Neural cell (in vitro differentiated cells): ENCODE results near the gene TREM1. TPM values are rescaled to one million over a fixed set of nuclear protein-coding genes. Genes with fewer than 3 reads are reported as not detected.

Source experiments
- H2AFZ ChIP-seq: fragments of 200-600, 300-800 bp; sonication (generic), shearing (Covaris generic); 2 replicates; pipeline ENCODE4 v1.6.0; 2014; ENCODE audit warnings: low read depth, mild to moderate bottlenecking, antibody characterized with exemption, low read length, moderate library complexity
- H3F3A ChIP-seq: fragments of 200-600 bp; shearing (Covaris generic); 2 replicates; pipeline ENCODE4 v1.6.1; 2016; ENCODE audit warnings: mild to moderate bottlenecking, moderate library complexity, mixed read lengths, antibody characterized with exemption, low read length; ENCODE audit not compliant: insufficient read depth, poor library complexity, severe bottlenecking
- H3K27ac ChIP-seq: fragments of 200-600, 300-800 bp; sonication (generic), shearing (Covaris generic); 2 replicates; pipeline ENCODE4 v1.5.1; 2014; ENCODE audit warnings: mild to moderate bottlenecking, low read length, moderate library complexity
- H3K27me3 ChIP-seq: fragments of 300-800, 200-600 bp; sonication (generic), shearing (Covaris generic); 2 replicates; pipeline ENCODE4 v1.6.0; 2014; ENCODE audit warnings: mild to moderate bottlenecking, low read depth, low read length, moderate library complexity; ENCODE audit not compliant: insufficient read depth
- H3K36me3 ChIP-seq: fragments of 300-800, 200-600 bp; sonication (generic), shearing (Covaris generic); 2 replicates; pipeline ENCODE4 v1.5.1; 2014; ENCODE audit warnings: mild to moderate bottlenecking, antibody characterized with exemption, low read length, moderate library complexity; ENCODE audit not compliant: insufficient read depth
- H3K4me2 ChIP-seq: fragments of 300-800, 200-600 bp; sonication (generic), shearing (Covaris generic); 2 replicates; pipeline ENCODE4 v1.6.0; 2014; ENCODE audit warnings: mild to moderate bottlenecking, low read length
- H3K4me3 ChIP-seq: fragments of 300-800, 200-600 bp; sonication (generic), shearing (Covaris generic); 2 replicates; pipeline ENCODE4 v1.5.1; 2014; ENCODE audit warnings: mild to moderate bottlenecking, low read length, moderate library complexity
- H3K79me2 ChIP-seq: fragments of 200-600 bp; shearing (Covaris generic); replicated peaks from 2 replicates; pipeline ENCODE4 v1.6.0; 2014; ENCODE audit warnings: mild to moderate bottlenecking, low read length, moderate library complexity; ENCODE audit not compliant: insufficient read depth
- H3K9ac ChIP-seq: fragments of 300-800, 200-600 bp; sonication (generic), shearing (Covaris generic); 2 replicates; pipeline ENCODE4 v1.6.1; 2016; ENCODE audit warnings: mild to moderate bottlenecking, low read length, mixed read lengths
- H3K9me2 ChIP-seq: fragments of 200-600 bp; shearing (Covaris generic); 2 replicates; pipeline ENCODE4 v1.6.1; 2016; ENCODE audit warnings: mild to moderate bottlenecking, low read length, mixed read lengths; ENCODE audit not compliant: insufficient read depth
- H3K9me3 ChIP-seq: fragments of 200-600, 300-800 bp; sonication (generic), shearing (Covaris generic); 2 replicates; pipeline ENCODE4 v1.6.1; 2016; ENCODE audit warnings: mild to moderate bottlenecking, mixed run types, low read length, moderate library complexity, mixed read lengths
- H4K20me1 ChIP-seq: fragments of 200-600 bp; shearing (Covaris generic); 2 replicates; pipeline ENCODE4 v1.6.1; 2016; ENCODE audit warnings: mild to moderate bottlenecking, mixed run types; ENCODE audit not compliant: insufficient read depth
- CTCF ChIP-seq: fragments of 450-650 bp; IDR thresholded peaks from 2 replicates; pipeline ENCODE4 v1.5.1; 2014; ENCODE audit warnings: antibody characterized with exemption, mild to moderate bottlenecking, moderate library complexity; ENCODE audit not compliant: poor library complexity, severe bottlenecking
- EP300 ChIP-seq: fragments of 450-650 bp; conservative IDR thresholded peaks from 2 replicates; pipeline ENCODE4 v1.6.1; 2014; ENCODE audit warnings: antibody characterized with exemption, mild to moderate bottlenecking, moderate library complexity; ENCODE audit not compliant: poor library complexity, severe bottlenecking
- EZH2 ChIP-seq: fragments of 200-600, 300-800 bp; shearing (Covaris generic), sonication (generic); IDR thresholded peaks from 2 replicates; pipeline ENCODE4 v1.6.1; 2014; ENCODE audit warnings: antibody characterized with exemption, low read length, borderline replicate concordance, mild to moderate bottlenecking; ENCODE audit not compliant: insufficient read depth, poor library complexity, severe bottlenecking
- MXI1 ChIP-seq: fragments of 450-650 bp; conservative IDR thresholded peaks from 2 replicates; pipeline ENCODE4 v1.6.1; 2014; ENCODE audit warnings: antibody characterized with exemption, mild to moderate bottlenecking; ENCODE audit not compliant: poor library complexity, severe bottlenecking
- POLR2AphosphoS5 ChIP-seq: IDR thresholded peaks from 2 replicates; pipeline ENCODE4 v1.6.1; 2012
- RAD21 ChIP-seq: fragments of 450-650 bp; conservative IDR thresholded peaks from 2 replicates; pipeline ENCODE4 v1.6.1; 2014; ENCODE audit warnings: antibody characterized with exemption, mild to moderate bottlenecking, moderate library complexity
- REST ChIP-seq: IDR thresholded peaks from 2 replicates; pipeline ENCODE4 v1.6.1; 2012; ENCODE audit warnings: borderline replicate concordance
- SMC3 ChIP-seq: fragments of 450-650 bp; conservative IDR thresholded peaks from 2 replicates; pipeline ENCODE4 v1.6.1; 2014; ENCODE audit warnings: antibody characterized with exemption, mild to moderate bottlenecking, moderate library complexity; ENCODE audit not compliant: poor library complexity
- TAF1 ChIP-seq: IDR thresholded peaks from 2 replicates; pipeline ENCODE4 v1.6.1; 2012; ENCODE audit warnings: low read depth
- polyA plus RNA-seq: library from polyadenylated mRNA; depleted of rRNA; stranded (reverse); fragments of >200 nt; gene quantifications from 2 replicates; pipeline ENCODE4 v1.2.3, GENCODE V29; 2014

The TREM1 gene
- polyA plus RNA-seq, 1 donor from 2014 or later = not detected

GRCh38 chr6:41327177-41327576 lies 40.7 kb upstream of the TREM1 start:
- no peak overlapping the region for H3K4me3 ChIP-seq
- H3K9me2 ChIP-seq = no peaks in the 10 kb centered on the region
- H3K79me2 ChIP-seq = no peaks in the 10 kb centered on the region
- no peak for TF ChIP-seq RAD21
- TF ChIP-seq MXI1 = no peak
- no peak for TF ChIP-seq CTCF
- H3K36me3 ChIP-seq = no peaks in the 10 kb centered on the region
- H3F3A ChIP-seq = no peaks in the 10 kb centered on the region
- H3K9me3 ChIP-seq = no peaks in the 10 kb centered on the region
- no peak overlapping the region for H3K9ac ChIP-seq
- no peak overlapping the region for H3K27ac ChIP-seq
- H2AFZ ChIP-seq = no peak overlapping the region
- no peaks in the 10 kb centered on the region for H4K20me1 ChIP-seq
- no peak overlapping the region for H3K4me2 ChIP-seq
- no peaks in the 10 kb centered on the region for H3K27me3 ChIP-seq

GRCh38 chr6:41326092-41326491 lies 39.6 kb upstream of the TREM1 start:
- H3K27ac ChIP-seq = no peak overlapping the region
- no peak overlapping the region for H3K4me2 ChIP-seq
- no peaks in the 10 kb centered on the region for H4K20me1 ChIP-seq
- TF ChIP-seq RAD21 = no peak
- TF ChIP-seq TAF1 = no peak
- peak; percentile 62 for TF ChIP-seq REST
- no peak for TF ChIP-seq SMC3
- no peaks in the 10 kb centered on the region for H3K79me2 ChIP-seq
- H3K4me3 ChIP-seq = no peak overlapping the region
- no peaks in the 10 kb centered on the region for H3K9me3 ChIP-seq
- no peak overlapping the region for H2AFZ ChIP-seq
- no peaks in the 10 kb centered on the region for H3K9me2 ChIP-seq
- no peaks in the 10 kb centered on the region for H3K36me3 ChIP-seq
- H3F3A ChIP-seq = no peaks in the 10 kb centered on the region
- no peak overlapping the region for H3K9ac ChIP-seq
- no peaks in the 10 kb centered on the region for H3K27me3 ChIP-seq

GRCh38 chr6:41325446-41326066 lies 39.1 kb upstream of the TREM1 start:
- Histone ChIP-seq H3K4me2 (no peak overlapping the region), H3K27me3 (no peaks in the 10 kb centered on the region), H3F3A (no peaks in the 10 kb centered on the region), H3K79me2 (no peaks in the 10 kb centered on the region), H2AFZ (no peak overlapping the region), H3K9me2 (no peaks in the 10 kb centered on the region), H3K4me3 (no peak overlapping the region), H3K36me3 (no peaks in the 10 kb centered on the region), H3K27ac (no peak overlapping the region), H3K9ac (no peak overlapping the region), H4K20me1 (no peaks in the 10 kb centered on the region), H3K9me3 (no peaks in the 10 kb centered on the region)
- TF ChIP-seq SMC3 (no peak), EZH2 (no peak), EP300 (no peak), TAF1 (no peak), RAD21 (no peak), POLR2AphosphoS5 (no peak), REST (no peak), CTCF (no peak), MXI1 (no peak)
